DMS79 (cell line): ENCODE results near the gene TOM1.

ENCODE experiments used
- DNase-seq: peaks from one replicate; lab custom pipeline; 2025; lab: John Stamatoyannopoulos, UW

Gene TOM1

GRCh38 chr22:35307372-35307771 lies 7.7 kb downstream of the TOM1 start:
- no peak for DNase-seq

- no peak for DNase-seq
These were observed 8.2 kb downstream of the TOM1 start for GRCh38 chr22:35307892-35308291.

DNA sequence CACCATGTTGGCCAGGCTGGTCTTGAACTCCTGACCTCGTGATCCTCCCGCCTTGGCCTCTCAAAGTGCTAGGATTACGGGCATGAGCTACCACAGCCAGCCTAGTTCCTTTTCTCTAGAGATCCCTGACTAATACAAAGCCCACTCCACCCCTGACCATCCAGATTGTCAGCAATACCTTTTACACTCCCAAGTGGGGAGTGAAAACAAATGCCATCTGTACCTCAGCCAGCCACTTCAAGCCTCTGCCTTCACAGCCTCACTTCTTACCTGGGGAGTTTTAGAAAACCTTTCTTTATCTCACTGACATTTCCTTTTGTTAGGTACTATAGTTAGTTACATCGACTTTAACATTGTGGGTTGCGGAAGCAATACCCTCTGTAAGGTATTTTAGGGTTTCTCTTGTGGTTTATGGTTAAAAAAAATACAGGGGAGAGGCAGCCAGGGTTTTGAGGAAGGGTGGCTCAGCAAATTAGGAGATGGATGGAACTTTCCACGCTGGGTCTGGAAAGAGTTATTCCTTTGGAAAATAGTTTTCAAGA lies 8.9 kb downstream of the TOM1 start:
- no peak for DNase-seq

GRCh38 chr22:35310556-35311550 lies 11.2 kb downstream of the TOM1 start:
- no peak for DNase-seq

DNA sequence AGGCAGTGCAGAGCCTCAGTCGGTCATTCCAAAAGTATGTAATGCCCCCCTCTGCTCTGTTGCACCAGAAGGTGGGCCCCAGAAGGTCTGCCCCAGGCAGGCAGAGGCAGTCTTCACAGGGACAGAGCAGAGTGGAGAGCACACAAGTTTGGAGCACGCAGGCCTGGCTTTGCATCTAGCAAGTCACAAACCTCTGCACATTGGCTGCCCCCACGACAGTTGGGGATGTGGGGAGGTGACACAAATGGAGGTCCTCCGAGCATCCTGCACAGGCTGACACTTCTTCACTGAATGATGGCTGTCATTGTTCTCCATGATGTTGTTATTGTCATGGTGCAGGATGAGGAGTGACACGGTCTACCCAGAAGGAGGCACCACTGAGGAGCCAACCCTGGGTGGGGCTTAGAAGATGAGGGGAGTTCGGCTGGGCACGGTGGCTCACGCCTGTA lies 11.9 kb downstream of the TOM1 start:
- DNase-seq: no peak

GRCh38 chr22:35312198-35313059 lies 12.7 kb downstream of the TOM1 start:
- DNase-seq: no peak

DNA sequence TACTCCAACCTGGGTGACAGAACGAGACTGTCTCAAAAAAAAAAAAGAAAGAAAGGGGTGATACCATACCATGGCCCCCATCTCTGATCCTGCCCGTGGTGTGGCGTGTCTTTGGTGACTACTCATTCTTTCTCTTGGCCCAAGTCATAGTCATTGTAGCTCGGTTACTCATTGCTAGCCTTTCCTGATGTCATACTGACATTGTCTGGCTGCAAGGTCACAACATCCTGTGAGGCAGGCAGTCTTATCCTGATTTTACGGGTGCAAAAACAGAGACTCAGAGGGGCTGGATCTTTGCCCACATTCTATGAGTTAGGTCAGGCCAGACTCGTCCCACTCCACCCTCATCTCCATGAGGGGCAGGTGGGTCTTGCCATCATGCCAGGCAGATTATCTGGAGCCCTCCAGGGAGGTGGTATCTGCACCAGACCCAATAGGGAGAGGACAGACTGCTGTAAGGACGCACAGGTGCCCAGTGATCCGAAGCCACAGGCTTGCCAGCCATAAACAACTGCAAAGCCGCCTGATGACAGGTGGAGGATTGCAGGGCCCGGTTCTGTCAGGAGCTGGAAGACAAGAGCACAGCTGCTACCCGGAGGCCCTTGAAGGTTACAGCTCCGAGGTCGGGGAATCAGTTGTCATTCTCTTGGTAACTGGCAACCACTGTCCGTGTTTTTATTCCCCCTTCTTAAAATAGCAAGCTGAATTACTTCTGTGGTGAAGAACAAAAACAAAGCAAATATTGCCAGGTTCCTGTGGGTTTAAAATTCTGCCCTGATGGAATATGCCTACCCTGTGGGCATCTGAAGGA lies 13.8 kb downstream of the TOM1 start:
- peak; percentile 29 for DNase-seq

GRCh38 chr22:35314161-35314942 lies 14.7 kb downstream of the TOM1 start:
- no peak for DNase-seq

DNA sequence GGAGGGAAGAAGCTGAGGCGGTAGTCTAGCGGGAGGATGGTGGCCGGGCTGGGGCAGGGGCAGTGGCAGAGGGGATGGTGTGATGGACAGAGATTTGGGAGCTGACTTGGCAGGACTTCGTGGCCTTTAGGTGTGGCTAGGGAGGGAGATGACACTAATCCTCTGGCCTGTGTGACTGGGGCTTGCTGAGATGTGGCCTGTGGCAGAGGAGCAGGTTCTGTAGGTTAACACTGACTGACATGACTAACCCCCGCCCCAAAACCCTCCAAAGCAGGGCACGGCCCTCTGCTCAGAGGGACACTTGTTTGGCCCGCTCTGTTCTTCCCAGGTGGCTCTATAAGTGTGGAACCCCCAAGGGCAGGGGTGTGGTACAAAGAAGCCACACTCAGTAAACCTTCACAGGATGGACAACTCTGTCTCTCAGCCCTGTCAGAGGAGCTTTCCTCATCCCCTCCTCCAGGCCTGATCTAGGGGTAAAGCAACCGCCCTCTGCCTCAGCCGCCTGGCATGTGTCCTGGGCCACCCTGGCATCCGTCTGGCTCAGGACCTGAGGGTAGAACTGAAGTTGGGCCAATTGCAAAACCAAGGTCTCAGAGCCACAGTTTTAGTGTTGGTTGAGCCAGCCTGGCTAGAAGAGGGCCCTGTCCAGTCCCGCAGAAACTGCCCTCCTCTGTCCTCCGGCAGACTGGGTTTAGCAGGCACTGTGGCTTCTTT lies 15.6 kb downstream of the TOM1 start:
- no peak for DNase-seq

GRCh38 chr22:35315855-35316745 lies 16.4 kb downstream of the TOM1 start:
- peak; percentile 21 for DNase-seq

DNA sequence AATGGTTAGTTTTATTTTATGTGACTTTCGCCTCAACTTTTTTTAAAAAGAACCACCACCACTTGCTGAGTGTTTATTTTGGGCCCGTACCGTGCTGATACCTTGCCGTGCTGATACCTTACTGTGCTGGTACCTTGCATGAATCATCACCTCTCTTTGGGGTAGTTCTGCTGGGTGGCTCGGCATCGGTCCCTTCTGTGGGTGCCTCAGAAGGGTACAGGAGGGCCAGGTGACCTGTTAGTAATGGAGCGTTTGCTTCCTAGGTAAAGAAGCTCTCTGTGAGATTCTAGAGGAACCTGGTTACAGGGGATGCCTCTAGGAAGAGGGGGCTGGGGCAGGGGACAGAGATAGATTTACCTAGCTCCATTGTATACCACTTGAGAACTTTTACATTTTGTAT lies 17.1 kb downstream of the TOM1 start:
- DNase-seq: no peak

DNA sequence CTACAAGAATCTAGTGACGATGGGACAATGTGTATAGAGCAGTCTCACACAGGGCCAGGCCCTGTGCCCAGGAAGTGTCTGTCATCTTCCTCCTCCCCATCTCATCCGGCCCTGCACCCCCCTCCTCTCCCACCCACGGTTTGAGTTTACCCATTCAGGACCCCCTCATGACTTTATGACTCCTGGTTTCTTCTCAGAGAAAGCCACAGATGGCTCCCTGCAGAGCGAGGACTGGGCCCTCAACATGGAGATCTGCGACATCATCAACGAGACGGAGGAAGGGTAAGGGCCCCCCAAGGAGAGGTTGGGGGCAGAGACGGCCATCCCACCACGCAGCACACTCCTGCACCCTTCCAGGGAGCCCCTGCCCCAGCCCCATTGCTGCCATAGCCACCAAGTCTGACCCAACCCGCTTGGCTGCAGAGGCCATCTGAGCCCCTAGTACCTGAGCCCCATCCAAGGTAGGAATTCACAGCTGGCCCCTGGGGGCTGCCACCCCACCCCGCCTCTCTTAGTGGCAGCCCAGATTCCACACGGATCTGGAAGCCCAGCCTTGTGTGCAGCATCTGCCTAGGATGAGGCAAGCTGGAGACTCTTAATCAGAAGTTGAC lies 18.1 kb downstream of the TOM1 start:
- DNase-seq: no peak

- no peak for DNase-seq
These were observed 18.9 kb downstream of the TOM1 start for GRCh38 chr22:35318346-35319215.

DNA sequence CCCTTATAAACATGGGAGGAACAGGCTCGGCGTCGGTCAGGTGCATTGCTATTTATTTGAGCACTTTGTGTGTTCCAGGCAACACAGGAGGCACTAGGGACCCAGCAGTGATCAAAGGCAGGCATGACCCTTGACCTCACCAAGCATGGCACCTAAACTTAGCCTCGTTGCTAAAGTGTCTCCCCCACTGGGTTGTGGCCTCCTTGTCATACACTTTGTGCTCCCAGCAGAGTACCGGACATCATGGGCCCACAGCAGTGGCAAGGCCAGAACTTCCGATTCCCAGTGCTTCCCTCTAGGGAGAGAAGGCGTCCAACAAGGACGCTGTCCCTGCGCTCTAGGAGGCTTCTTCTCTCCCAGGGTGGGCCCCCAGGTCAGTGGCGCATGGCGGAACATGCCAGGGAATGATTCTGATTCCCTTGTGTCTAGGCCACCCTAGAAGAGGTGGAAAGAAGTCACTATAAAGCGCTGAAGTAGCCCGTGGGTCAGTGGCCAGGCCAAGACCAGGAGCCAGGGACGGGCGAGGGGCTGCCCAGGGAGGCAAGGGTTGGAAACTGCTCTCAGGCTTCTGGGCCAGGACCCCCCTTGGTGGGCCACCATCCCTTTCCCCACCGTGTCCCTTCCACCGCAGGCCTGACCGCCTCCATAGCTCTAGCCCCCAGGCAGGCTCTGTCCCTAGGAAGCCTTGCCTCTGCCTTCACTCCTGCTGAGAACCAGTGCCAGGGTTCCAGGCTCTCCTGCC lies 19.7 kb downstream of the TOM1 start:
- DNase-seq: no peak

GRCh38 chr22:35322126-35322525 lies 22.4 kb downstream of the TOM1 start:
- no peak for DNase-seq

DNA sequence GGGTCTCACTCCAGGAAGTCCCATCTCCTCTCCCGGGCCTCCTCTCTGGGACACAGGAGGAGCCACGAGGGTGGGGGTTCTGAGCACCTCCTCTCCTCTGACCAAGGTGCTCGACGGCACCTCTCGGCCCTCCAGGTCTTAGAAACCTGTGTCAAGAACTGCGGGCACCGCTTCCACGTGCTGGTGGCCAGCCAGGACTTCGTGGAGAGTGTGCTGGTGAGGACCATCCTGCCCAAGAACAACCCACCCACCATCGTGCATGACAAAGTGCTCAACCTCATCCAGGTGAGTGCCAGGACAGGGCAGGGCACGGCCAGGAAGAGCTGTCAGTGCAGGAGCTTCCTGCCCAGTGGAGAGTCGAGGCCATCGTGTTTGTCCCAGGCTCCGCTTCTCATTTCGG lies 23.2 kb downstream of the TOM1 start:
- DNase-seq: no peak

- no peak for DNase-seq
These were observed 23.6 kb downstream of the TOM1 start for GRCh38 chr22:35323305-35323704.
